RCC 7860 (cell line): Measurements from ENCODE around the gene RPTOR.
"Not testable (repeated sequence)": the region's sequence is repeated elsewhere in the genome, so short reads cannot be mapped to it uniquely, and the experiment has no call there.

Experiments used
- DNase-seq: peaks from one replicate; pipeline ENCODE4 v3.0.0-alpha.2; 2015; ENCODE audit warnings: low spot score
- FAIRE-seq: peaks from 2 replicates; lab custom pipeline; 2012; peaks lifted over from hg19 to GRCh38; lab: Jason Lieb, UNC

Gene RPTOR

DNA sequence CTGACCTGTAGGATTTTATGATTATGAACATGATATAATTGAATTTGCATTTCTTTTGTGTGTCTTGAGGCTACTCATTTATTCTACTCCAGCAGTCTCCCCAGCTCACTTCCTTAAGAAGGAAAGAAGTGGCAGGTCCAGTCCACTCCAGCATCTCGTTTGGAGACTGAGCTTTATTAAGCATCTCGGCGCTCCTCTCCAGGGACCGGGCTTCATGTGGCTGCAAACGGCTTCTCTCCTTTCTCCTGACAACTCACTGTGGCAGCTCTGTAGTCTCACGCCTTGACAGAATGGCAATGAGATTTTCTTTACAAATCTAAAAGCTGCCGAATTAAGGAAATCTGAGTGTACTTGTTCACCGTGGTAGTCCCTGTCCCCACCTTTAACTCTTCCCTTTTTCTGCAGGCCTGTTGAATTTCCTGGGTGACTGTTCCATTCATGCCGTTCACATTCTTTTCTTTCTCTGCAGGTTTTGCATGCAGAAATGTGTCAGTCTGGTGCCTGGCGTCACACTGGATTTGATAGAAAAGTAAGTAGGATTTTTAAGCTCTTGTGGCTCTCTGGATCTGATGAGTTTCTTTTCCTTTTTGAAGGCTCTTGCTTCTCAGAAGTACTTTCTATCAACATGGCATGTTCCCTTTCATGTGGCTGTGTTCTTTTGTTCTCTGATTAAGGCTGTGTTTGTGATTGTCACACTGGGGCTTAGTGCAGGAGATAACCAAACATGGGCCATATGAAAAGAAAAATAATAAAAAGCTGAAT, 246.5 kb downstream of the RPTOR start:
- DNase-seq: no peak

DNA sequence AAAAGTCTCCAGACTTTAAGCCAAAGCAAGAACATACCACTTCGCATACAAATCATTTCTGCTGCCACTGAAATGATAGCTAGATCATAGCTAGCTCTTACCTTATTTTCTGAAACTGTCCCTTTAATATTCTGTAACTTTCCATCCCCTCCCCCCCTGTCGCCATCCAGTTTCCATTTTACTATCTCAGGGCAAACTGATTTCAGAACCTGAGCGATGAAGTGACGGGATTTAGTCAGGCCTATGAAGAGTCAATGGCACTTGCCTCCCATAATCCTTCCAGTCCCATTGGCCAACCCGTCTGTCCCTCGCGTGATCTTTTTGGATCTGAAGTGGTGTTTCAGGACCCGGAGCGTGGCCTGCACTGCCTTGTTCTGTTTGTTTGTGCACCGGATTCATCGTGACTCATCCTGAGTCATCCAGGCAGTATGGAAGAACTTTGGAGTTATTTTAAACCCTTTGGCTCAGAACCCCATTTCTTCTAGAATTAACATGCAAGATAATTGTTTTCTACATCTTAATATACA, 247.2 kb downstream of the RPTOR start:
- peak; percentile 86 for DNase-seq
- FAIRE-seq: peak; percentile 88

More for the DNA sequence above, 246.5 kb downstream of the RPTOR start:
- no peak for FAIRE-seq

DNA sequence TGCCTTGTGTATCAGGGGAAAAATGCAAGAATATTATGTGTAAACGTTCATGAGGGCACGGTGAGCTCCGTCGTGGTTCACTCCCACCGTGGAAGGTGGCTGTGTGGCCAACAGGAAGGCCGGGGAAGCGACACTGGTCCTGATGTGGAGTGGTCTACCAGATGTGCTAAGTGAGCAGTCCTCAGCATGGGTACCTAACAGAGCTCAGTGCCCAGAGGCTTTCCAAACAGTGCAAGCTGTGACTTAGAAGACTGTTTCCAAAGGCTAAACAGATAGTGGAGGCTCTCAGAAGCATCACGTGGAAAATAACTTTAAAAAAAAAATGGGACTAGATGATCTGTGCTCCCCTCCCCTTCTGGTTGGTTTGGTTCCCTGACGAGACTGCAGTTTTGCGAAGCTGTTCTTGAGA, 247.7 kb downstream of the RPTOR start:
- no peak for DNase-seq
- FAIRE-seq: no peak

GRCh38 chr17:80793421-80793820, 248.8 kb downstream of the RPTOR start:
- FAIRE-seq: no peak
- no peak for DNase-seq

- FAIRE-seq (no peak), DNase-seq (no peak)
Measured at GRCh38 chr17:80793851-80794267, 249.2 kb downstream of the RPTOR start.

DNA sequence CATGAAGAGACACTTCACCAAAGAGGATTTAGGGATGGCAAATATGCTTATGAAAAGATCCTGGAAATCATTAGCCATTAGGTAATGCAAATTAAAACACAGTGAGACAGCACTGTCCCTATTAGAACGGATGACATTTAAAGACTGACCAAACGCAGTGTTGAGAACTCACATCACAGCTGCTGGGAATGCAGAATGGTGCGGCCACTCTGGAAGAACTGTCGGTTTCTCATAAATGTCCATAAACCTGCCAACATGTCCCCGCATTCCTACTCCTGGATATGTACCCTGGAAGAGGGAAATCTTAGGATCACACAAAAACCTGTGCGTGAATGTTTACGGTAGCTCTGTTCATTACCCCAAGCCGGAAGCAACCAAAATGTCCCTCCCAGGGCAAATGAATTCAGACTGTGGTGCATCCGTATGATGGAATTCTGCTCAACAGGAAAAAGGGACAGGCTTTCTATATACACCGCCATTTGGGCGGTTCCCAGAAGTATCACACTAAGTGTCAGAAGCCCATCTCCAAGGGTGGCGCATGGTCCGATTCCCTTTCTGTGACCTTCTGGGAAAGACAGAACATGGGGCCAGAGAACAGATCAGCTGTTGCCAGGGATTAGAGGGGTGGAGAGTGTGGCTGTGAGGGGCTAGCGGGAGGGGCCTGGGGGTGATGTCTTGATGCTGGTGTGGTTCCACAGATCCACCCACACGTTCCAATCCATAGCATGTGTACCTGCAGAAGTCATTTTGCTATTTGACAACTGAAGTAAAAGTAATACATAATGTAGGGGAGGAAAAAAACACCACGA, 249.8 kb downstream of the RPTOR start:
- no peak for FAIRE-seq
- no peak for DNase-seq

DNA sequence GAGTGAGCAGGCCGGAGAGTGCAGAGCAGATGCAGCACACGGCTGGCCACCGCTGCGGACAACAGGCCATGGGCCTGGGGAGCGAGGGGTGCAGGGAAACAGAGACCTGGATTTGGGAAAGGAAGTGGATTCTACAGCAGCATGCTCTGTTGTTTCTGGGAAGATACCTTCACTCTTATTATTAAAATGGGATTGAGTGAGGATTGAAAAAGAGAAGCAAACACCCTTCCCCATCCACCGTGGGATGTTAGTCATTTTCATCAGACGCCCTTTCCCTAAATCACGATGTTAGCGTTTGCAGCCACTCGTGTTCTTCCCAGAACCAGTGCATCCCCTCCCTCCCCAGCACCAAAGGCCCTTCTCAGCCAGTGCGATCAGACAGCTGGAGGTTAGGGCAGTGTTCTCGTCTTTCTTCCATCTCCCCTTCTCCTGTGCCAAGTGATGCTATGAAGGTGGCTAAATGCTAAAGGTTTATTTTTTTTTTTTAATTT, 250.5 kb downstream of the RPTOR start:
- DNase-seq: no peak
- FAIRE-seq: no peak

DNA sequence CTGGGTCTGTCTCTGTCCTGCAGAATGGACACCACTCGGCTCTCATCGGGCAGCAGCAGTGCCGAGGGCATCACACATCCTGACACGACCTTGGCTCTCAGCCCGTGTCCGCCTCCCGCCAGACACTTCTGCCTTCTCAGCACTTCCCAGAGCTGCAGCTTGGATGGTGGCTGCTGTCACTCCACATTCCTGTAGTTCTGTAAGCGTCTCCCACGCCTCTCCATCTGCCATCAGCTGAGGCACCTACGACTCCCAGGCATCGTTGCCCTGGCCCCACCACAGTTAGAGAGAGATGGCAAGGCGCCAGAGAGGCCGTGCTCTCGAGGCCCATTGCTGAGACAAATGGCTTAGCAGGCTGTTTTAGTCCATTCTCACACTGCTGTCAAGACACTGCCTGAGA, 251.1 kb downstream of the RPTOR start:
- peak; percentile 34 for DNase-seq
- no peak for FAIRE-seq

DNA sequence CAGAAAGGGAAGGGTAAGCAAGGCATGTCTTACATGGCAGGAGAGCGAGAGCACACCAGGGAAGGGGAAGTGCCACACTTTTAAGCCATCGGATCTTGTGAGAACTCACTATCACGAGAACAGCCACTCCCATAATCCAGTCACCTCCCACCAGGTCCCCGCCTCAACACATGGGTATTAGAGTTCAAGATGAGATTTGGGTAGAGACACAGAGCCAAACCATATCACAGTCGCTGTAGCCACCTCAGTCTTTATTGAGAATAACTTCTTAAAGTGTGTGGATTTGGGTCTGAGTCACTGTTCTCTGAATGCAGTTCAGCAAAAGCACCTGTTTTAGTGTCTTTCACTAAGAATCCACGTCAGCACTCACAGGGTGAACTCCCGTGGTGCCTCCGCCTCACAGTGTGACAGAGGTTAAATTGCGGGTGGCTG, 251.8 kb downstream of the RPTOR start:
- FAIRE-seq: no peak

GRCh38 chr17:80797222-80797621, 252.6 kb downstream of the RPTOR start:
- FAIRE-seq, DNase-seq: not testable (repeated sequence)

More for the DNA sequence above, 251.8 kb downstream of the RPTOR start:
- no peak for DNase-seq

GRCh38 chr17:80797741-80798594, 253.3 kb downstream of the RPTOR start:
- FAIRE-seq (no peak), DNase-seq (no peak)

- FAIRE-seq: no peak
- no peak for DNase-seq
Measured at GRCh38 chr17:80798595-80799537, 254.2 kb downstream of the RPTOR start.

DNA sequence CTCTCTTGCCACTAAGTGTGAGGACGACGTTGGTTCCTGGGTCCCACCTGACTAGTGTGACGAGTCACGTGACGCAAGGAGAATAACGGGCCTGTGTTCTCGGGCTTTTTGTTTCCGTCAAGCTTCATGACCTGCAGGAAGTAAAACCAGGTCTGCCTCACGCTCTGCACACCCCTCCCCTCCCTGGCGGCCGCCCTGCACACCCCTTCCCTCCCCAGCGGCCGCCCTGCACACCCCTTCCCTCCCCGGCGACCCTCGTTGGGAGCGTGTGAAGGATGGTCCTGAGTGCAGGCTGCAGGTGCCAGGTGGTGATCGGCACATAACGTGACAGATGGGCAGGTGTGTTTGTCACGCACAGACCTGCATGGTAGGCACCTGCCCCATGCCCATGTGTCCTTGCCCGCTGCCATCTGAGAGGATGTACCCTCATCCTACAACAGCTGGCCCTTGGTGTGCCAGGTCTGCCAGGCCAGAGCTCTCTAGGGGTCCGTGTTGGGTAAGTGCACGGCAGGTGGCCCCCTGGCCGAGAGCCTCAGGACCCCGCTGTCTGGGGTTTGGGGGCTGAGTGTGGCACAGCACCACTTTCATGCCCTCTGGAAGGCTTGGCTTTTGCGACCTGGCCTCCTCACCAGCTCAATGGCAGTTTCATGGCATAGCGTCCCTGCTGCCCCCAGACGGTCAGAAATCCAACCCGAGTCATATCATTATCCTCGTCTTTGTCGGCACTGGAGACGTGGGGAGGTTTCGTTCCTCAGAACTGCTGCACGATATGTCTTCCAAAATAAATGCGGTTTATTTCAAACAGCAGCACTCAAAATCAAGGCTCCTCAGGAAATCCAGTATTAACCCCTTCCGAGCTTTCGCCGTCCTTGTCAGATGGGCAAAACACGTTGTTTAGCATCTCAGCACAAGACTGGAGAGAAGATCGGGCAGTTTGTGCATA, 255.2 kb downstream of the RPTOR start:
- DNase-seq (no peak), FAIRE-seq (no peak)

- DNase-seq (no peak), FAIRE-seq (no peak)
Measured at GRCh38 chr17:80800481-80801391, 256.1 kb downstream of the RPTOR start.

- FAIRE-seq: no peak
- DNase-seq: no peak
Measured at GRCh38 chr17:80802626-80803450, 258.2 kb downstream of the RPTOR start.
